Muscle of back (tissue), 11 donors: ENCODE measurements around the gene PKD2L1. TPM values are rescaled to one million over a fixed set of nuclear protein-coding genes. Genes with fewer than 3 reads are reported as not detected.

ENCODE experiments used
- DNase-seq, 3 donors: peaks; one replicate each; pipeline versions ENCODE4 v3.0.0 to v3.0.0-alpha.2; 2013
- polyA plus RNA-seq, 10 donors: library from polyadenylated mRNA; unstranded; fragments of 120-200 nt; gene quantifications; one replicate each; pipeline ENCODE4 v1.2.1, GENCODE V29; 2013; ENCODE audit not compliant: insufficient read length in 10 of 10

Gene PKD2L1
- polyA plus RNA-seq, 10 donors: 0.08 to 0.11 TPM; not detected in 8

DNA sequence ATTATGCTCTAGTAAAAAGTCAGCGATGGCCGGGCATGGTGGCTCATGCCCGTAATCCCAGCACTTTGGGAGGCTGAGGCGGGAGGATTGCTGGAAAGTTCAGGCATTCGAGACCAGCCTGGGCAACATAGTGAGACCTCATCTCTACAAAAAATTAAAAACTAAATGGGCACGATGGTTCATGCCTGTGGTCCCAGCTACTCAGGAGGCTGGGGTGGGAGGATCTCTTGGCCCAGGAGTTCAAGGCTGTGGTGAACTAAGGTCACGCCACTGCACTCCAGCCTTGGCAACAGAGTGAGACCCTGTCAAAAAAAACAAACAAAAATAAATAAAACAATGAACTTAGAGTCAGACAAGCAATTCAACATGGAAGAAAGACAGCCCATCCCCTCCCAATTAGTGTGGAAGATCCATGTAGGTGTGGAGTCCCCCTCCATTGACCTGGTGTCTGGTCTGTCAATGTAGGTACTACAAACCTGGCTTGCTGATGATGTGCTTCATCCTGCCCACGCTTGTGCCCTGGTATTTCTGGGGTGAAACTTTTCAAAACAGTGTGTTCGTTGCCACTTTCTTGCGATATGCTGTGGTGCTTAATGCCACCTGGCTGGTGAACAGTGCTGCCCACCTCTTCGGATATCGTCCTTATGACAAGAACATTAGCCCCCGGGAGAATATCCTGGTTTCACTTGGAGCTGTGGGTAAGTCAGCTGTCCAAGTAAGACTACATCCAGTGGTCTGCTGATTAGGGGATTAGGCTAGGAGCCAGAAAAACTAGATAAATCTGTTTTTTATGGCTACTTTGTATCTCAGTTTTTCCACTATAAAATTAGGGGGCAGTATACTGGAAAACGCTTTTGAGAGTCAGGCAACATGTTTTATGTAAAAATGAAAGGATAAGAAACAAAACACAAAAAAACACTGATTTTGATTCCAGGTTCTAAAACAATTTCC lies 26.3 kb upstream of the PKD2L1 start:
- DNase-seq: no peak

DNA sequence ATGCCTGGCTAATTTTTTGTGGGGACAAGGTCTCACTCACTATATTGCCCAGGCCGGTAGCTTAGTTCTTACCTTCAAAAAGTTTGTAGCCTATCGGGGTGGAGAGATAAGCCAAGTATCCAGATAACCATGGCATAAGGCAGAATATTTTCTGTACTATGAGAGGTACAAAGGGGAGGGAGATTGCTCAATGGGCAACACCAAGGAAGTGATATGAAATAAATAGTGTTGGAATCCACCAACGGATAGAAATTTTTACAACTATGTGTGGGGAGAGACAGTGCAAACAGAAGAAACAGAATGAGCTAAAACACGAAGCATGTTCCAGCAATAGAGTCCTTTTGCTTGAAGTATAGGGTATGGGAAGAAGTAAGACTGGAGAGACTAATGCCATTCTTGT lies 25.1 kb upstream of the PKD2L1 start:
- DNase-seq: no peak

DNA sequence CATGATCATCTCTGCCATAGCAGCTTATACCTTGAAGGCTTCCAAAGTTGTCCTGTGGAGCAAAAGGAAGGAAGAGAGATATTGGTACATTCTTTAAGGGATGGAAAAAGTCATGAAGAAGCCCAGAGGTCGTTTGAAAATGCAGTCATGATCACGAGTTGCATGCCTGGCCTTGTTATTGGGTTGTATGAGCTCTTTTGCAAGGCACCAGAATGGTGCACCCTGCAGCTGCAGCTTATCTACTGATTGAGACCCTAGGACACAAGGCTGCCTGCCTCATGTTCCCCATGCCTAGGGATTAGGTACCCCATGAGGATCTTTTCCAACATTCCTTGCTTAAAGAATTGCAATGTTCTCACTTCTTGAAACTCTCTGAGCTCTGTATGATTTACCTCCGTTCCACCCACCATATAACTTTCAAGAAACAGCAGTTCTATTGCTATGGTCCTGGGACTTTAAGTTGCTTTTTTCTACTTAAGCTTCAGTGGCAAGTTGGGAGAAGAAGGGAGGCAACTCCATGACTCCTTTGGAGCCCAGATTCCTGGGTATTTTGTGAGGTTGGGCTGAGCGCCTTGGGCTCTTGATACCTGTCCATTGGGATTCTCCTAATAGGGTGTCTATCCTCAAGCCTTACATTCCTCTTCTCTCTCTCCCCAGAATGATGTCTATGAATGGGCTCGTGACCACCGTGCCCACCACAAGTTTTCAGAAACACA lies 23.9 kb upstream of the PKD2L1 start:
- no peak for DNase-seq

DNA sequence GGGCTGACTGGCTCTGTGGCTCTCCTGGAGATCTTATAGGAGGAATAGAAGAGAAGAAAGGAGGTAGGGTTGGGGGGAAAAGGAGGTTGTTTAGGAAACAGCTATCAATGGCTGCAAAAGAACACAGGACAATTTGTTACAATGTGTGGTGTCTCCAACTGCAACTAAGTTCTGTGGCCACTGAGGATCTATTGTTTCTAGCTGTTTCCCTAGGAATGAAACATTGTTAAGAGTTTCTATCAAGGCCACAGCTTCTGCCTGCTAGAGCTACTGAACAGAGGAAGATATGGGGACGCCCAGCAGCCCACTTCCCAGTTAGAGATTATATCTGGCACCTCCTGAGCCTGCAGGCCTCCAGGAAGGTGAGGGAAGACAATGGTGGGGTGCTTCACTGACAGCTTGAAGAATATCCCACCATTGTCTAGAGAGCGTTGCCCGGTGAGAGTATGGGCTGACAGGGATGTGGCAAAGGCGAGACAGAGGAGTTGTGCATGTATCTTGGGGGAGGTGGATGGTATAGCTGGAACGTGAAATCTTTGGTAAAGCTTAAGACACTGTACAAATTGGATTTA lies 21.0 kb upstream of the PKD2L1 start:
- no peak for DNase-seq

DNA sequence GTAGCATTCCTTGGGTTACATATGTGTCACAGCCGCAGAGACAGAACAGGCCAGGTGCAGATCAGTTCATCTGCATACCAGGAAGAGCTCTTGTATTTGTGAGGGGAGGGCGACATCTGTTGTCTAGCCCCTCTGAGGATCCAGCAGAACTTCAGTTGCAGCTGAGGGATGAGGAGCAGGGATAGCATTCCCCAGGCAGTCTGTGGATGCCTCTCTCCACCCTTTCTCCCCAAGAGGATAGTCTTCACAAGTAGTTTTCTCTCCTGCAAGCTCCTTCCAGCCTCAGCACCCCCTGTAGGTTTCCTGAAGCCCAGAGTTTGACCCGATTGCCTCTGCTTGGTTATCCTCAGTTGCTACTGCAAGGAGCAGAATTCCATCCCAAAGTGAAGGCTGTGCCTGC lies 19.6 kb upstream of the PKD2L1 start:
- no peak for DNase-seq

DNA sequence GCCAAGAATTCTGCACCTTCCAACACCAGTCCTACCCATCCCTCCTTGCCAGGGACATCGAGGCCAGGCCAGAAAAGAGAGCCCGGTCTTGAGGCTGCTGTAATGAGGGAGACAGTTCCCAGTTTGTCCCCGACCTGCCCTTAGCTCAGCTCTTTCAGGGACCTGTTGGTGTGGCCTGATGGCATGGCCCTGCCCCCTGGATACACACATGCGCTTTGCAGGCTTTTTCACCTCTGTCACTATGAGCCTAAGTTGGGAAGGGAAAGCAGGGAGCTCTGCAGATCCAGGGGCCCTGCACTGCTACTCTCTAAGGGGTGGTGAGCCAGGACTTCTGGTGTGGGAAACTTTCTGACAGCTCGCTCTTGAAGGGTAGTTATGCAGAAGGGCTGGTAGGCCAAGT lies 19.1 kb upstream of the PKD2L1 start:
- no peak for DNase-seq

DNA sequence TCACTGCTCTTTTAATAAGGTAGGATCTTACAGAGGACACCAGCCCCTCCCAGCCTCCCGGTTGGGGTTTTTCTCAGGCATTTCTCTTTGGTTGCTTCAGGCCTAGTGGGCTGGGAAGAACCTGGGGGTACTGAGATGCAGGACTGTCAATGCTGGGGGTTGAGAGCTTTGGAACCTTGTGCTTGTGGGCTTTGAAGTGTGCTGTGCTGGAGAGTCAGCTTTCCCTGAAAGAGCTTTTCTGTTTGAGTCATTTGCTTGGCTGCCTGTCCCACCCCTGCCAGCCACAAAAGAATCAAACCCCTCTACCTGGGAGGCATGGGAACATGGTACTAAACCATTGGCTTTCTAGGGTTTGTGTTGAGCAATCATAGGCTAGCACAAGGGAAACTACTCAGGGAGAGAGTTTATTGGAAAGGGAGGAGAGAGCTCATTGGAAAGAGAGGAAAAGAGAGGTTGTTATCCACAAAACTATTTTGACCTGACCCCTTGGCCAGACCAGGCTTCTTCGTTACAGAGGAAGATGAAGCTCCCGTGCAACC lies 18.4 kb upstream of the PKD2L1 start:
- no peak for DNase-seq

DNA sequence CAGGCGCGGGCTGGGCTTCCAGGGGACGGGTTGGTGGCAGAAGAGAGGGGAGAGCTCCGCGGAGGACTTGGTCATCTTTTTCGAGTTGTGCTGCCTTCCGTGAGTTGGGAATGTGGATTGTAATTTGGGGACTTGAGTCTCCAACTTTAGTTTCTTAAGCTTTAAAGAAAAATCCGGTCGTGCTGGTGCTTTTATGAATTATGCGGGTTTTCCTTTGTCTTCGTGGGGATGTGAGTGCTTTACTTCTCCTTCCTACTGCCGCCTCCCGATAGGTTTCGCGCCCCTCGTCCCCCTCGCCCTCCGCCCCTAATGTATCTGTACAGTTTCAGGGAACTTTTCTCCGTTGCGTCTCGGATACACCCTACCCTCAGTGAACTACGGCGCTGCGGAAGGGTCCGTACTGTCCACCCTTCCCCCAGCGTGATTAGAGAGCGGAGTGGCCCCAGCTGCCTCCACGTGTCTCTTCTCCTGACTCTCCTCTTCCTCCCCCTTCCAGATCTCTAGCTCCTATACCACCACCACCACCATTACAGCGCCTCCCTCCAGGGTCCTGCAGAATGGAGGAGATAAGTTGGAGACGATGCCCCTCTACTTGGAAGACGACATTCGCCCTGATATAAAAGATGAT lies 17.7 kb upstream of the PKD2L1 start:
- DNase-seq: peak in 1 of 3 donors; percentile 57

DNA sequence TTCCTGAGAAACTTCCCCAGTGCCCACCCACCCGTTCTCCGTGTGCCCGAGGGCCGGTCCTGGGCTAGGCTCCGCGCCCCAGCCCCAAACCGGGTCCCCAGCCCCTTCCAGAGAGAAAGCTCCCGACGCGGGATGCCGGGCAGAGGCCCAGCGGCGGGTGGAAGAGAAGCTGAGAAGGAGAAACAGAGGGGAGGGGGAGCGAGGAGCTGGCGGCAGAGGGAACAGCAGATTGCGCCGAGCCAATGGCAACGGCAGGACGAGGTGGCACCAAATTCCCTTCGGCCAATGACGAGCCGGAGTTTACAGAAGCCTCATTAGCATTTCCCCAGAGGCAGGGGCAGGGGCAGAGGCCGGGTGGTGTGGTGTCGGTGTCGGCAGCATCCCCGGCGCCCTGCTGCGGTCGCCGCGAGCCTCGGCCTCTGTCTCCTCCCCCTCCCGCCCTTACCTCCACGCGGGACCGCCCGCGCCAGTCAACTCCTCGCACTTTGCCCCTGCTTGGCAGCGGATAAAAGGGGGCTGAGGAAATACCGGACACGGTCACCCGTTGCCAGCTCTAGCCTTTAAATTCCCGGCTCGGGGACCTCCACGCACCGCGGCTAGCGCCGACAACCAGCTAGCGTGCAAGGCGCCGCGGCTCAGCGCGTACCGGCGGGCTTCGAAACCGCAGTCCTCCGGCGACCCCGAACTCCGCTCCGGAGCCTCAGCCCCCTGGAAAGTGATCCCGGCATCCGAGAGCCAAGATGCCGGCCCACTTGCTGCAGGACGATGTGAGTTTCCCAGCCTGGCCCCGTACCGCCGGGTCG lies 16.9 kb upstream of the PKD2L1 start, which contains the start of gene SCD:
TSS of gene SCD (plus strand) at position 469 of the 803 bp plus-strand sequence. CDS start at position 741, 272 bp downstream.
- DNase-seq: peak; percentile 78 to 91 (median 89)

DNA sequence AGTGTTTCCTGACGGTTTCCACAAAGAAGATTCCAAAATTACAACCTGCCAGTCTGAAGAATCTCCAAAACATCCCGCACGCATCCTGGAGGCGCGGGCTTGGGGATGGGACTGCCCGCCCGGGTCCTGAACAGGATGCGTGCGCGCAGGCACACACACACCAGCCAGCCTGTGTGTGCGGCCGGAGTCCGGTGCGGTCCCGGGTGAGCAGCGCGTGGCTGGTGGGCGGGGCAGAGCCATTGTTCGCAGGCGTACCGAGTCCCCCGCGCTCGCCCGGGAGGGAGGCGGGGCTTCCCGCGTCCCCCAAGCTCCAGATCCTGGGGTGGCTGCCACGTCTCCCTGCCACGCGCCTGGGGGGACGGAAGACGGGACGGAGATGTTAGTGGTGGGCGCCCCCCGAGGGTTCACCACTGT lies 16.3 kb upstream of the PKD2L1 start:
- DNase-seq: peak; percentile 57 to 83 (median 67)

DNA sequence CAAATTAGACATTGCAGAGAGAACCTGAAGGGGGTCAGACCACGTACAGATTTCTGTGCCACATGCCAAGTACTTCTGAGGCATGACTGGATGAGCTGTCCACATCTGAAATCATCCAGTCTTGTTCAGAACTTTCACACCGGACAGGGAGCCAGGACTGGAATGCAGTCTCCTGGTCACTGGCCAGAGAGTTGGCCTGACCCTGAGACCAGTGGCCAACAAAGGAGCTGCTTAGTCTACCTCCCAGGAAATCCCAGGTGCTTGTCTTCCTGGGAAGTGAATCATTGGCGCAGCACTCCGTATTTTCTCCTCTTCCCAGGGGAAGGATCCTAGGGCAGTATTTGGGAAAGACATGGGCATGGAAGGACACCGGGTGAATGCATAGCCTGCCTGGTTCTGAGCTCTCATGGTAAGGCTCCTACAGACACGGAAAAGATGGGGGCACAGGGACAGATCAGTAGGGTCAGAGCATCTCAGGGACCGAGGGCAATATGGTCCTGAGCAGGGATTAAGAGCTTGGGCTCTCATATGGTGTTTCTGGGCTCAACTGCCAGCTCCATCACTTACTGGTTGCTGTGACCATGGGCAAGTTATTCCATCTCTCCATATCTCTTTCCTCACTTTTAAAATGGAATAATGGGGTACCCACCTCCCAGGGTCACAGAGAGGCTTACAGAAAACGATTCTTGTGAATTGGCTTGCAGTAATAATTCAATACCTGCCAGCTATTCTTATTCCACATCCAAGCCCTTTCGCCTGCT lies 15.7 kb upstream of the PKD2L1 start:
- DNase-seq: no peak

DNA sequence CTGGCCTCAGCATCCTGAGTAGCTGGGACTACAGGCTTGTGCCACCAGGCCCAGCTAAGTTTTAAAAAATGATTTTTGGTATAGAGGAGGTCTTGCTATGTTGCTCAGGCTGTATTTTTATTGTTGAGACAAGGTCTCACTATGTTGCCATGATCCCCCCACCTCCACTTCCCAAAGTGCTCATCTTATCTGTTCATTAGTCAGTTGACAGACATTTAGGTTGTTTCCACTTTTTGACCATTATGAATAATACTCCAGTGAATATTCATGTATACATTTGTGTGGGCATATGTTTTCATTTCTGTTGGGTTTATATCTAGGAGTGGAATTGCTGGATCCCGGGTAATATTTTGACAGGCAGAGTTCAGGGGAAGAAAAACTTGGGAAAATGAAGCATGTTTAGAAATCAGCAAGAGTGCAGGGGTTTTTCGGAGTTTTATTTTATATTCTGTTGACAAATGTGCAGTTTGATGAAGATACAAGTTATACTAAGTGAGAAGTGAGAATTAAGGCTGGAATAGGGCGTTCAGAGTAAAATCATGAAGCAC lies 14.3 kb upstream of the PKD2L1 start:
- no peak for DNase-seq

DNA sequence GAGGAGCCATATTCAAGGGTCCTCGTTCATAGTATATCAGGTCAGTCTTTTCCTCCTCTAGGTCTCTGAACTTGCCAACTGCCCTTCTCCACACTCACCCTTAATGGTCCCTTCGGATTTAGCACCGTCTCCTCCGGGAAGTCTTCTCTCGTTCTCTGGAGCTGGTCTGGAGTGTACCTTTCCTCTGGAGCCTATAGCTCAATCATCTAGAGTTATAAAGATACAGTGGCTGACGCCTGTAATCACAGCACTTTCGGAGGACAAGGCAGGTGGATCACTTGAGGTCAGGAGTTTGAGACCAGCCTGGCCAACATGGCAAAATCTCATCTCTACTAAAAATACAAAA lies 12.6 kb upstream of the PKD2L1 start:
- DNase-seq: no peak

DNA sequence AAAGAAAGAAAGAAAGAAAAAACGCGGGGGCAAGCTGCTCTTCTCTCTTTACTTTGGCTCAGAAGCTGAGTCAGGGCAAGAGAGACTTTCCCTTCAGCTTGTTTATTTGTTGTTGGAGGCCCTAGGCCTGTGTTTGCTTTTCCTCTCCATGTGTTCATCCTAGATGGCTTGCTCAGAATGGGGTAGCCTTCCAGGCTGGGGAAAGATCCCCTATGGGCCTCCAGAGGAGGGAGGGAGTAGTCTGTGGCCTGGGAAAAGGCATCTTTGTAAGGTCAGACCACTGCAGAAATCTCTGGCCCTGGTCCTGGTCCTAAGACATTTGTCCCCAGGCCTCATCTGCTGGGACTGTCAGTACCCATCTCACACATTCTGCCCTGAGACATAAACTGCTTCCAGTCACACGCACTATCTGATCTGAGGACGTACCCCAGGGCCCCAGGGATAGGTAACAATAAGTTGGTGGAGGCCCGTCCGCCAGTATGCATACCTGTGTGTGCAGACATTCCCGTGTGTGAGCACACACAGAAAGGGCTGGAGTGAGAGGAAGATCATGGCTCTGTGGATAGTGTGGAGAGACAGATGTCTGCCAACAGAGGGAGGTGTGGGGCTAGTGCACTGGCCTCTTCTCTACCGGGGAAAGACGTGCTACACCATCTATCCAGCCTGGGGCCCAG lies 12.1 kb upstream of the PKD2L1 start:
- peak in 1 of 3 donors; percentile 43 for DNase-seq

DNA sequence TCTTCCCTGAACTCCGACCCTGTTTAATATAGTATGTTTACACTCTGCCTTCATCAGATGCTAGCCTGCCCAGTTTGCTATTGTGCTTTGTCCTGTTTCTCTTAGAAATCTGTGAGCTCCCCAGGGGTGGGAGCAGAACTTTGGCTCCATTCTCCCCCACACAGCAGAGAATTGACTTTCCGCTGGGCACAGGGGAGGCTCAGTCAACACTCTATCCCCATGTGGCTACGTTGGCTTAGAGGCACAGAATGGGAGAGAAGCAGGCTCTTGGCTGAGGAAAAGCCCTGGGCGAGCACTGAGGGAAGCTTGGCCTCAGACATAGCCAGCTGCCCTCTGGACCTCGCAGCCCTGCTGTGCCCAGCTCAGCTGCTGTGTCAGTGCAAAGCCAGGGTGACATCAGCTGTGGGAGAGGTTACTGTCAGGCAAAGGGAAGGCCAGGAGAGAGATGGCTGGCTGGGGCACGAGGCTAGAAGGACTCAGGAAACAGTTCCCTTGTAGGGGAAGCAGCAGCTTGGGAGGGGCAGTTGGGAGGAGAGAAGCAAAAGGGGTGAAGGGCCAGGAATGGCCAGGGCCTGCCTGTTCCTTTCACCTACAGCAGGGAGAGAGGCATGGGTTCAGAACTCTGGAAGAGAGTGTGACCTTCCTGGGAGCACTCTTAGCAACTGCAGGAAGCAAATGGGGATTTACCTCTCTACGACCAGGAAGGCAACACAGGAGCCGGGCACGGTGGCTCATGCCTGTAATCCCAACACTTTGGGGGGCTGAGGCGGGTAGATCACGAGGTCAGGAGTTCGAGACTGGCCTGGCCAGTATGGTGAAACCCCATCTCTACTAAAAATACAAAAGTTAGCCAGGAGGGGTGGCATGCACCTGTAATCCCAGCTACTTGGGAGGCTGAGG lies 11.2 kb upstream of the PKD2L1 start:
- DNase-seq: peak; percentile 30 to 48 (median 43)

DNA sequence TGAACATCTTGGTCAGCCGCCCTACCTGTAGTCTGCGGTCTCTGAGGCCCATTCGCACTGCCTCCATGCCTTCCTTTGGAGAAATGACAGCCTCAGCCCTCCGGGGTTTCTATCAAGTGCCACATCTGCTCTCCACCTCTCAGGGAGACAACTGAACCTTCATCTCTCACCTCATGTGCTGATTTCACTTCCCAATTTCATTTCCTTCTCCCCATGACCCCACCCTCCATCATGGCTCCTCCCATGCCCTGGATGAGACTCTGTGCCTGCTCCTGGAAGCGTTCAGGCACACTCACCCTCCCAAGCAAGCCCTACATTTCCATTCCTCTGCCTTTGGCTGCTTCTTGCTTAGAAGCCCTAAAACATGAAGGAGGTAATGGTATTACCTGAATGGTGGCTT lies 9.2 kb upstream of the PKD2L1 start:
- no peak for DNase-seq

DNA sequence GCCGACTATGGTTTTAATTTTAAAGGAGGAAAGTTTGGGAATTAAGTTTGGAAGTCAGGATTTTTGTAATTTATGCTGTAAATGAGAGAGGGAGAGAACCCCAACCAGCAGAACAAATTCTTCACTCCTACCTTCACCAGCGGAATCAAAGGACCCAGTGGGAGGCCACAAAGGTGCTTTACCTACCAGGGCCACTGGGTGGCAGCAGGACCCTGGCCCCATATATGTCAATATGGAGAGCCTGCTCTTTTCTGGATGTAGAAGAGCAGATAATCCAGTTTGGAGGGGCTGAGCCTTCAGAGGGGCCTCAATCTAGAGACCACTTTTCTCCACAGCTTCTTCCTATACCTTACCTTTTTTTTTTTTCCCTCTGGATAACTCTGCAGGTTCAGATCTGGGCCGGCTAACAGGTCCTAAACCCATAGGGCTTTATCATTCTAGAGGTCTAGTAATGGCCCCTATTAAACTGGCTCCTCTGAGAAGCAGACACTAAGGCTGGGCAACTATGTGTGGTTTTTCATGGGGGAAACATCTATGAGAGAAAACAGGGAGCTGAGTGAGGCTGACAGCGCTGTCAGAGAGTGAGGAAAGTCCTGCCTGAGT lies 8.5 kb upstream of the PKD2L1 start:
- peak in 2 of 3 donors; percentile 68 to 75 for DNase-seq

DNA sequence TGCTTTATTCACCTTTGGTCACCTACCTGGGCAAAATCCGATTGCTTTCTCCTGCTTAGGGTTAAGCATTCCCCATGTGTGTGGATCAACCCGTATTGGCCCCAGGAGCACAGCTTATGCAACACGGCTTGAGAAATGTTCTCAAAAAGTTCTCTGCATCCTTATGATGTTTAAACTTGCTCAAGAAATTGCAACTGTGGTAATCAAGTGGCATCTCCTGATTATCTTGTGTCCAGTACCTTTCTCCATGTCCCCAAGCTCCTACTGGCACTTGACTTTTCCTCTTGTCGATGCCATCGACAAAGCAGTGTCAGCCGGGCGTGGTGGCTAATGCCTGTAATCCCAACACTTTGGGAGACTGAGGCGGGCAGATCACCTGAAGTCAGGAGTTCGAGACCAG lies 4.7 kb upstream of the PKD2L1 start:
- no peak for DNase-seq
